Thyroid gland (tissue), 4 donors: ENCODE results near the gene SV2B.

ENCODE experiments used
- CTCF ChIP-seq, 6 experiments: fragments of 200-600 bp in 3 of 6; fragments of 450-650 bp in 3 of 6; sonication (generic) in 3 of 6; IDR thresholded peaks; one replicate each; pipeline ENCODE4 v1.5.1; 2016 to 2019; ENCODE audit warnings: antibody characterized with exemption in 6 of 6, mild to moderate bottlenecking in 2 of 6, inconsistent platforms in 1 of 6, moderate library complexity in 1 of 6
- POLR2A ChIP-seq, 2 donors: fragments of 450-650 bp; IDR thresholded peaks; one replicate each; pipeline ENCODE4 v1.6.1; 2017; ENCODE audit warnings: antibody characterized with exemption in 2 of 2, mild to moderate bottlenecking in 2 of 2, moderate library complexity in 1 of 2

GRCh38 chr15:91196768-91197167 is 96.7 kb downstream of the SV2B start:
- TF ChIP-seq POLR2A (IDR thresholded peaks at IDR 0.05) (no peak), CTCF (IDR thresholded peaks at IDR 0.05) (no peak)
